Epithelial cell of proximal tubule (primary cell): ENCODE measurements around the gene SMC1B. TPM values are rescaled to one million over a fixed set of nuclear protein-coding genes. Genes with fewer than 3 reads are reported as not detected.
"Not testable (repeated sequence)": the region's sequence is repeated elsewhere in the genome, so short reads cannot be mapped to it uniquely, and the experiment has no call there.

Source experiments
- DNase-seq: peaks from one replicate; pipeline ENCODE4 v3.0.0-alpha.2; 2011; ENCODE audit warnings: low read depth
- H3K4me3 ChIP-seq: 2 replicates; pipeline ENCODE4 v1.5.1; 2011; ENCODE audit warnings: low read depth, mild to moderate bottlenecking, low read length
- total RNA-seq: library from RNA; depleted of rRNA; stranded (reverse); fragments of >200 nt; gene quantifications from 2 replicates; pipeline ENCODE4 v1.2.3, GENCODE V29; 2015
- TF ChIP-seq, protein P1 (sequence below): conservative IDR thresholded peaks from 2 replicates; pipeline ENCODE4 v1.5.1; 2012; ENCODE audit warnings: low read depth, mild to moderate bottlenecking, low read length

SMC1B gene
- total RNA-seq, 1 donor from 2014 or later, result 0.63 TPM

DNA sequence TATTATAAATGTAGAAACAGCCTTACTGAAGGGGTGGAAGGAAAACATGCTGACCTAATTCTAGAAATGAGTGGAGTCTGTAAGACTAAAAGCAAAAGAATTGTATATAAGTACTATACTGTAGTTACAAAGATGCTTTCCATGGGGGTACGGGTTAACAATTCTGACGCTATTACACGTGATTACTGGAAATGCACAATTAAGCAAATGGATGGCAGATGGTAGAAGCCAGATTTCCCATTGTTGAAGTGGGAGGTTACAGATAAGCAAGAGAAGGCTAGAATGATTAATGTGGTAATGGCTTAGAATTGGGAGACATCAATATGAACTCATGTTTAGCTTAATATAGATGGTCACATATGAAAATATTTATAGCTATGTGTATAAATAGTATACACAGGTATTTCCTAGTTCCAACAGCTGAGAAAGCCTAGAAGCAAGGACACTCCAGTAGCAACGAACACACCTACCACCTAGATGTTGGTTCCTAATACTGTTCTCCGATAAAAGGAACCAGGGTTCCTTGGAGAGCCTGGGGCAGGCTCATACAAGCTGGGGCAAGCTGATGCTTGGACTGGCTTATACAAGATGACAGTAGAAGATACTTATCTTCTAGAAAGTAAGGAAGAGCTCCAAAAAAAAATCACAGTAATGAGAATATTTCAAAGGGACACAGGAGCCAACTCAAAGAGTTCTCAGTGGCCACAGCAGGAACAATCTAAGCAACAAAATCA, 13.5 kb downstream of the SMC1B start:
- no peak for DNase-seq
- H3K4me3 ChIP-seq, result no peak overlapping the region
- TF ChIP-seq, protein P1, sequence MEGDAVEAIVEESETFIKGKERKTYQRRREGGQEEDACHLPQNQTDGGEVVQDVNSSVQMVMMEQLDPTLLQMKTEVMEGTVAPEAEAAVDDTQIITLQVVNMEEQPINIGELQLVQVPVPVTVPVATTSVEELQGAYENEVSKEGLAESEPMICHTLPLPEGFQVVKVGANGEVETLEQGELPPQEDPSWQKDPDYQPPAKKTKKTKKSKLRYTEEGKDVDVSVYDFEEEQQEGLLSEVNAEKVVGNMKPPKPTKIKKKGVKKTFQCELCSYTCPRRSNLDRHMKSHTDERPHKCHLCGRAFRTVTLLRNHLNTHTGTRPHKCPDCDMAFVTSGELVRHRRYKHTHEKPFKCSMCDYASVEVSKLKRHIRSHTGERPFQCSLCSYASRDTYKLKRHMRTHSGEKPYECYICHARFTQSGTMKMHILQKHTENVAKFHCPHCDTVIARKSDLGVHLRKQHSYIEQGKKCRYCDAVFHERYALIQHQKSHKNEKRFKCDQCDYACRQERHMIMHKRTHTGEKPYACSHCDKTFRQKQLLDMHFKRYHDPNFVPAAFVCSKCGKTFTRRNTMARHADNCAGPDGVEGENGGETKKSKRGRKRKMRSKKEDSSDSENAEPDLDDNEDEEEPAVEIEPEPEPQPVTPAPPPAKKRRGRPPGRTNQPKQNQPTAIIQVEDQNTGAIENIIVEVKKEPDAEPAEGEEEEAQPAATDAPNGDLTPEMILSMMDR, result no peak

DNA sequence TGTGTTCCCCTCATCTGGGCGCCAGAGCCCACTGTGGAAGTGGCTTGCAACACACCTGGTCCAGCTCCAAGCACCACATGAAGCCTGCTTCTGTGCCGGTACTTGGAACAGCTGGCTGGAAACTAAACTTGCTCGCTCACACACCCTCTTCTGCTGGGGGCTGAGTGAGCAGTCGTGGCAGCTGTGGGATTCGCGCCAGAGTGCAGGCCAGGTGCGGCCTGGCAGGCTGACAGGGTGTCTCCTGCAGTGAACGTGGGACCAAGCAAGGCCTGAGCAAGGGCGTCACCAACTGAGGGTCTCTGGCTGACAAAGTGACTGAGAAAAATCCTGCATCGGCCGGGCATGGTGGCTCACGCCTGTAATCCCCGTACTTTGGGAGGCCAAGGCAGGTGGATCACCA, 15.2 kb downstream of the SMC1B start:
- no peak overlapping the region for H3K4me3 ChIP-seq
- TF ChIP-seq, protein P1, result no peak
- DNase-seq, result no peak

DNA sequence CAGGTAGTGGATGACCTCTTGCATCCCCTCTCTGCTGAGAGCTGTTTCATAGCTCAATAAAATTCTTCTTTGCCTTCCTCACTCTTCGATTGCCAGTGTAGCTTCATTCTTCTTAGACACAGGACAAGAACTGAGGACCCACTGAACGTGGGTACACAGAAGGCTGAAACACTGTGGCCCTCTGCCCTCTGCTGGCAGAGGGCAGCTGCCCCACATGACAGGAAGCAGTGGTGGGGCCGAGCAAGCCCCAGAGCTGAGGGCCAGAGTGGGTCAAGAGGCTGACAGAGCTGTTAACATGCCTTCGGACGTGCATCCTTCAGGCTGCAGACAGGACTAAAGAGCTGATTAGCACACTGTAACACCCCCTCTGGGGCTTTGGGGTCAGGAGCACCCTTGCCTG, 15.6 kb downstream of the SMC1B start:
- DNase-seq, result no peak
- TF ChIP-seq, protein P1, result no peak
- H3K4me3 ChIP-seq, result no peak overlapping the region

DNA sequence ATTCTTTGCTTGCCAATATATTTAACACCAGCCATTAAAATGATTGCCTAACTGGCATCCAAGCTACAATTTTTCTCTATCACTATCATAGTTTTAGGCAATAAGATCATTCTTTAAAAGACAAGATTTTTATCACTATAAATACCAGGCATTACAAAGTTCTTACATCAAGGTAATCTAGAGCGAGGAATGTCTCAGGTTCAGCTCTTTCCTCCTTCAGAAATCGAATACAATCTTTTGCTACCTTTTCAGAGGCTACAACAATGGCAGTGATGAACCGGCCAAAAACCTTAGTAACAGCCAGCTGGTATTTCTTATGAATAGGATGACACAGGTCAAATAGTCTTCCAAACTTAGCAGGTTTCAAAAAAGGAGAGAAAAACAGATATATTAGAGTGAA, 23.9 kb downstream of the SMC1B start:
- no peak for DNase-seq
- TF ChIP-seq, protein P1, result no peak
- no peak overlapping the region for H3K4me3 ChIP-seq

DNA sequence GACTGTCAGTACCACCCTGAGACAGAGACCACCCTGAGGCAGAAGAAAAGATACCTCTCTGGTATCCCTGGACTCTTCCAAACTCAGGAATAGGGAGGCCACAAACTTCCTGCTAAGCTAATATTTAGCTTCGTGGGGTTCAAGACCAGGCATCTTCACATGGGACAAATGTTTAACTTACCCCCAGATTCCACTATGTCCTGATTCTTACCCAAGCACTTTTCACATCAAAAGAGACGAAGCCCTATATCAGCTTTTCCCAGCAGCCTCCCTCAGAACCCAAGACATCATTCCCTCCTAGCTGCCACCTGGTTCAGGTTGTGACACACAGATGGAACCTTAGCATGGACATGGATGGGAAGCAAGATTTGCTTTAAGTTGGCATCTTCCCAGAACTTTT, 32.1 kb downstream of the SMC1B start:
- TF ChIP-seq, protein P1, result no peak
- no peak overlapping the region for H3K4me3 ChIP-seq
- DNase-seq, result no peak

DNA sequence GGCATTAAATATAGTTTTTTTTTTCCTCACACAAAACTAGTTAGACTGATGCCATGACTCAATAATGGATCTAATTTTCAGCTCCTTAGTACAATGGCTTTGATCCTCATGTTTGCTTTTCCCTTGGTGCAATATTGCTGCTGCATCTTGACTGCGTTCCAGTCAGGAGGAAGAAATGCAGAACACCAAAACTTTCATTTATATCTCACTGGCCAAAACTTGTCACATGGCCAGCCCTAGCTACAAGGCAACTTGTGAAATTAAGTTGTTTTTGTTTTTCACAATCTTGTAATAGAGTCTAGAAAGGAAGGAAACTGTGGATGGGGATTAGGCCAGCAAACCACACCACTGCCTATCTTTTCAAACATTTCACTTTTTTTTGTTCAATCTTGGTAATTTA, 36.7 kb downstream of the SMC1B start:
- H3K4me3 ChIP-seq, result no peak overlapping the region
- TF ChIP-seq, protein P1, result no peak
- no peak for DNase-seq

DNA sequence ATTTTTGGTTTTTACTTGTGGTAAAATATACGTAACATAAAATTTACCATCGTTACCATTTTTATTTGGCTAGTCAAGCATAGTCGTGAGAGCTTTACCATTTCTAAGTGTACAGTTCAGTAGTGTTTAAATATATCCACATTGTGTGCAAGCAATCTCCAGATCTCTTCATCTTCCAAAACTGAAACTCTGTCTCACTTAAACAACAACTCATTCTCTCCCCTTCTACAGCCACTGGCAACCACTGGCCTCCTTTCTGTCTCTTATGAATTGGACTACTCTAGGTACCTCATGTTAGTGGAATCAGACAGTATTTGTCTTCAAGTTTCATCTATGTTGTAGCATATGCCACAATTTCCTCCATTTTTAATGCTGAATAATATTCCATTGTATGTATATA, 37.4 kb downstream of the SMC1B start:
- no peak overlapping the region for H3K4me3 ChIP-seq
- TF ChIP-seq, protein P1, result no peak
- no peak for DNase-seq

DNA sequence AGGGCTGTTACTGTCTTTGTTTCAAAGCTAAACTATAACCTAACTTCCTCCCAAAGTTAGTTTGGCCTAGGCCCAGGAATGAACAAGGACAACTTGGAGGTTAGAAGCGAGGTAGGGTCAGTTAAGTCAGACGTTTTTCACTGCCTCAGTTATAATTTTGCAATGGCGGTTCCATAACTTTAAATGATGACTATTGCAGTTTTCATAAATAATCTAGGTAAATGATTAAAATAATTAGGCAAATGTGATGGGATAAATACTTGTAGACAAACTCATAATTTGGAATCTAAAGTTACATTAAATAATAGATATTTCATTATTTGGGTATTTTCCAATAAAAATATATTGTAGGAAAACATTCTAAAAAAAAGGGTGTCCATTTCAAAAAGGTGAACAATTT, 39.8 kb downstream of the SMC1B start:
- H3K4me3 ChIP-seq, DNase-seq: not testable (repeated sequence)
